Loucy (cell line): ENCODE measurements around the gene FGF14.

Source experiments
- CTCF ChIP-seq: fragments of 200-600 bp; sonication (generic); conservative IDR thresholded peaks from 2 replicates; pipeline ENCODE4 v1.5.1; 2014; ENCODE audit warnings: mild to moderate bottlenecking, antibody characterized with exemption, low read length
- EZH2phosphoT487 ChIP-seq: fragments of 200-600 bp; IDR thresholded peaks from 2 replicates; pipeline ENCODE4 v1.6.1; 2018; ENCODE audit warnings: antibody characterized with exemption, mild to moderate bottlenecking, moderate library complexity, borderline replicate concordance

DNA sequence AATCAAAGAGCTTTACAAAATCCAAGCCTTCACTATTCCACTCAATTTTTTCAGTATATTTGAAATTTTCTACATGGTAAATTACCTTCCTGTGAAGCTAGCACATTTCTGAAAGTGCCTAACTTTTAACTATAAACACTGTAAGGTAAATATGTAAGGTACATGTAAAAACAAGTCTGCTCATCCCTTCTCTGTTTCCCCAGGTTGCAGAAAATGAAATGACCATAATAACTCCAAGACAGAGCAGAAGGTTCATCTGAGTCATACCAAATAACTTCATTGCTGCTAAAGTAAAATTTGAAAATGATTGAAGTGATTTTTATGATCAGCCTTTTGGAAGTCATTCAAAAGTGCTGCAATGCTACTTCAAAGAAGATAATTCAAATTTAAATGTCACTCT, 28.6 kb downstream of the FGF14 start:
- no peak for TF ChIP-seq EZH2phosphoT487
- no peak for TF ChIP-seq CTCF
